Inferior parietal cortex (tissue), 1 donor: Measurements from ENCODE around the gene UBE2G2.

Source experiments
- DNase-seq: peaks from one replicate; pipeline ENCODE4 v3.0.0-alpha.2; 2016; ENCODE audit errors: extremely low spot score

The UBE2G2 gene

GRCh38 chr21:44764319-44765230 is 37.0 kb downstream of the UBE2G2 start:
- no peak for DNase-seq

DNA sequence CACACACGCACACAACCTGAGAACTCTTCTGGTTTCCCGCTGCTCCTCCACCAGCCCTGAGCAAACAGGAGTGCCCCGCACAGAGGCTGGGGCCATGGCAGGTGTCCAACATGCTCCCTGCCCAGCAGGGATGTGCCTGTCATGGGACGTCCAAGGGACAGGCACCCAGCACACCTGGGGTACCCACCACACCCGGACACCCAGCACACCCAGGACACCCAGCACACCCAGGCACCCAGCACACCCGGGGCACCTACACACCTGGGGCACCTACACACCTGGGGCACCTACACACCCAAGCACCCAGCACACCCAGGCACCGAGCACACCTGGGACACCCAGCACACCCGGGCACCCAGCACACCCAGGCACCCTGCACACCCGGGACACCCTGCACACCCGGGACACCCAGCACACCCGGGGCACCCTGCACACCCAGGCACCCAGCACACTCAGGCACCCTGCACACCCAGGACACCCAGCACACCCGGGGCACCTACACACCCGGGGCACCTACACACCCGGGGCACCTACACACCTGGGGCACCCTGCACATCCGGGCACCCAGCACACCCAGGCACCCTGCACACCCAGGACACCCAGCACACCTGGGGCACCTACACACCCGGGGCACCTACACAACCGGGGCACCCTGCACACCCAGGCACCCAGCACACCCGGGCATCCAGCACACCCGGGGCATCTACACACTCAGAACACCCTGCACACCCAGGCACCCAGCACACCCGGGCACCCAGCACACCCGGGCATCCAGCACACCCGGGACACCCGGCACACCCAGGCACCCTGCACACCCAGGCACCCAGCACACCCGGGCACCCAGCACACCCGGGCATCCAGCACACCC is 37.9 kb downstream of the UBE2G2 start:
- no peak for DNase-seq

DNA sequence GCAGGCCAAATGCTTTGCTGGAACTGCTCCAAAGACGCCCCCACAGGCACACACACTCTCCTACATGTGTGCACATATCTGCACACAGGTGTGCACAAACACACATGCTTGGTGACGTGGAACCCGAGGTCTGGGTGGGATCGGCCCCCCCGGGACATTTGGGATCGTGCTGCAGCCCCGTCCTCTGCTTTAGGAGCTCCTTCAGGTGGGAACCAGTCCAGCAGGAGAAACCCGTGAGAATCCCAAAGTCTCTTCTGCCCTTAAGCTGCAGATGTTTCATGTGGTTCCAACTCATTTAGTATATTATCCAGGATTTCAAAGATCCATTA is 38.6 kb downstream of the UBE2G2 start:
- no peak for DNase-seq

- DNase-seq, result no peak
These were observed 39.2 kb downstream of the UBE2G2 start for GRCh38 chr21:44762221-44763049.

DNA sequence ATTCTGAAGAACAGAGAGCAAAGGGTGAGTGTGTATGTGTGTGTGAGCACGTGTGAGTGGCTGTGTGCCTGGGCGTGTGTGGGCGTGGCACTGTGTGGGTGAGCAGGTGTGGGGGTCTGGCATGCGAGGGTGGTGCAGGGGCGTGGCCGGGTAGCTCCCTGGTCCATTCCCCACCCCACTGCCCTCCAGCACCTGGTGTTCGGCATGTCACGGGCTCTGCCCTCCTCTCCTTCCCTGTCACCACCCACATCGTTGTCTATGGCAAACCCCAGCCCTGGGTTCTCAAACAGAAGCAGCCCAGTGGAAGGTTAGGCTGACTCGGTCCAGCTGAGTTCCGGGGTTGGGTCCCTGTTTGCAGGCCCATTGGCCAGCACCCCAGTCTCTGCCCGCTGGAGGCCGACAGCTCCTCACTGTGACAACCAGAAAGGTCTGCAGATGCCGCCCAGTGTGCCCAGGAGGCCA is 39.8 kb downstream of the UBE2G2 start:
- no peak for DNase-seq

- no peak for DNase-seq
These were observed 40.5 kb downstream of the UBE2G2 start for GRCh38 chr21:44761011-44761729.

DNA sequence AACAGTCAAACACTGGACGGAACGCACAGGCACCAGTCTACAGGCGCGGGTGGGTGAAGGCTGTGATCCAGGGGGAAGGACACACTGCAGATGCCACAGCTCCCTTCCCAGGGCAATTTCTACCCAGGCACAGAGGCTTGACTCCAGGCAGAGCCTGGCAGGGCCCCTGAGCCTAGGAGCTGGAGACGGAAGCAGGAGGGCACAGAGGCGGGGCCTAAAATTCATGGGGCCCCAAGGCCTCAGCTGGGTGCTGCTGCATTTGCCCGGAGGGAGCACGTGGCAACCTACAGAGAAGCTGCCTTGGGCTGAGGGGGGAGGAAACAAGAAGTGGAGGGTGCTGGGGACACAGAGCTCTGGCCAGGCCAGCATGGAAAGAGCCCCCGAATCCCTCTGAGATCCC is 41.2 kb downstream of the UBE2G2 start:
- DNase-seq, result no peak

DNA sequence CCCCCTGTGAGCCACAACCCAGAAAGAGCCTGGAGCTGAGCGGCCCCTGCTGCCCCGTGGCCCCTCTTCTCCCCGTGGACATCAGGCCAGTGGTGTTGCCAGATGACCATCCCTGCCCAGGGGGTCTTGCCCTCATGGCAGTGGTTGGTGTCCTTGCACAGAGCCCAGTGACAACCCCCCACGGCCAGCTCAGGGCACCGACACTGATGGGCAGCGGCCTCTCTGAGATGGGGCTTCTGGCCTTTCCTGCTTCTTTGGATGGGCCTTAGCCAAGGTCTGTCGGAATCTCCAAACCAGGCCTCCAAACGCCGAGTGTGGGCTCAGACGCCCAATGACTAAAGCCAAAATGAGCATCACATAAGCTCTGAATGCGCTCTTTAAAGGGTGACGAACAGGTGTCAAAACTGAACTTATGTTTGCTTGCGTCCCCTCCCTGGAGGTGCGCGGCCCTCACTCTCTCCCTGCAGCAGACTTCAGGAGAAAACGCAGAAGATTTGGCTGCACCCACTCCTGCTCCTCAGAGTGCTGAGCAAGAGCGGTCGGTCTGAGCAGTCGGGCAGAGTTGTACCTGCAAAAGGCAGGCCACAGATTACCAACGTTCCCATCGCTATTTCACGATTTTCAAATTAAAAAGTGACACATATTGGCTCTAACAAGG is 41.9 kb downstream of the UBE2G2 start:
- DNase-seq, result no peak

DNA sequence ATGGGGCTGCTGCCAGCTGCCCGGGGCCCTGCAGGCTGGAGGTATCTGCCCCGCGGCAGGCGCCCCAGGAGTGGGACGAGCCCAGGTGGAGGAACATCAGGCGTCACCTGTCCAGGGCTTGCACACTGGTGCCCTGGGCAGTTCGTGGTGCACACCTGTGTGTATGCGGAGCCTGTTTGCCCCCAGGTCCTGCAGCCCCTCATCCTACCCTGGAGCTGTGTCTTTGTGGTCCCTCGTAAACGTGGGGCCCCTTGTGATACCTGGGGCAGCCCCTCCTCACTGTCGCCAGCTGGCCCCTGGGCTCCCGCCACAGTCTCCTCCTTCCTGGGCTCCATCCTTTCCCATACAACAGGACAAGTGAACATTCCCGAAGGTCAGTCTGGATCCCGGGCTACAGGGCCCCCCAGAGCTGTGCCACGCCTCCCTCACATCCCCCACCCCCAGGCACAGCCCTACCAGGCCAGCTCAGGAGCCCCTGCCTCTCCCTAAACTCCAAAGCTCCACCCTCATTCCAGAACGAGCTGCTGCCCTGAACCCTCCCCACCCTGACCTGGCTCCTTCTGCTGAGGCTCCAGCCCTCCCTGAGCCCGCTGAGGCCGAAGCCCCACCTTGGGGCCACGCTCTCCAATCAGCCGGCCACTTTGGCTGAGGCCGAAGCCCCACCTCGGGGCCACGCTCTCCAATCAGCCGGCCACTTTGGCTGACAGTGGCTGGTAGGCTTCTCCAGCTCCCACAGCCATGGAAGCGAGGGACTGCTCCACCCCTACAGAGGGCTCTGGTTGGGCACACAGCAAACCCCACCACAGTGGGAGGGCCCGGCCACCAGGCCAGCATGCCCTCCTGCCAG is 42.6 kb downstream of the UBE2G2 start:
- DNase-seq, result no peak

GRCh38 chr21:44758141-44758561 is 43.5 kb downstream of the UBE2G2 start:
- DNase-seq, result no peak

- no peak for DNase-seq
These were observed 43.9 kb downstream of the UBE2G2 start for GRCh38 chr21:44757731-44758130.

- no peak for DNase-seq
These were observed 45.0 kb downstream of the UBE2G2 start for GRCh38 chr21:44756423-44757185.

GRCh38 chr21:44755227-44755626 is 46.4 kb downstream of the UBE2G2 start:
- DNase-seq, result no peak

DNA sequence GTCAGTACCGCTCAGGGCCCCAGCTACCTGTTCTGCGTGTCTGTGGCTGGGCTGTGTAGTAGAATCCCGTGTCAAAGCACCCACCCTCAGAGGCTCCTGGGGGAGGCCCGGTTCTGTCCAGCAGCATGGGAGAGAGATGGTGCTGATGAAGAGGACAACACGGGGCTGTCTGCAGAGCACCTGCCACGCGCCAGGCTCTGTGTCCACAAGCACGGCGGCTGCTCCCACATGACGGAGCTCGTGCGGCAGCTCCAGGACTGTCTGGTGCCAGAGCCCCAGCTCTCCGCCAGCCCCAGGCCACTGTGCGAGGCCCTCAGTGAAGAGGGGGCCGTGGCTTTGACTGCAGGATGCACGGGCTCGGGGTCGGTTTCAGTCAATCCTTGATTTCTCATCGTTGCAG is 48.3 kb downstream of the UBE2G2 start:
- DNase-seq, result no peak

DNA sequence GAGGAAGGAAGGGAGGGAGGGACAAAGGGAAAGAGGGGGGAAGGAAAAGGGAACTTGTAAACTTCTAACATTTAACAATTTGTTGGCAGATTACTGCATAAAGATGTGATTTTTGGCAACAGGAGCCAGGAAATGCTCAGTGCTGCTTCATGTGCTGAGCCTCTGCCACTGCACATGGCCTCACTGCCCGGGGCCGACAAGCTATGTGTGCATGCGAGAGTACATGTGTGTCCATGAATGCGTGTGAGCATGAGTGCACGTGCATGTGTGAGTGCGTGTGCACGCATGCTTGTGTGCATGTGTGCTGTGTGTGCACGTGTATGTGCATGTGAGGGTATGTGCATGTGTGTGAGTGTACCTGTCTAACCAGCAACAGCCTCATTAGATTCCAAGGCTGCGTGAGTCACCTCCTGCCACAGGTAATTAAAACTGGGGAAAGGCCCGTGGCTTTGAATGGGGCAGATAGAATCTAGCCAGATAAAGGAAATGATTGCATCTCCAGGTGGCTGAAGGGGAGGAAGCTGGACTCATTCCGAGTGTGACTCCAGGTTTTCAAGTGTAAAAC is 48.9 kb downstream of the UBE2G2 start:
- DNase-seq, result no peak

DNA sequence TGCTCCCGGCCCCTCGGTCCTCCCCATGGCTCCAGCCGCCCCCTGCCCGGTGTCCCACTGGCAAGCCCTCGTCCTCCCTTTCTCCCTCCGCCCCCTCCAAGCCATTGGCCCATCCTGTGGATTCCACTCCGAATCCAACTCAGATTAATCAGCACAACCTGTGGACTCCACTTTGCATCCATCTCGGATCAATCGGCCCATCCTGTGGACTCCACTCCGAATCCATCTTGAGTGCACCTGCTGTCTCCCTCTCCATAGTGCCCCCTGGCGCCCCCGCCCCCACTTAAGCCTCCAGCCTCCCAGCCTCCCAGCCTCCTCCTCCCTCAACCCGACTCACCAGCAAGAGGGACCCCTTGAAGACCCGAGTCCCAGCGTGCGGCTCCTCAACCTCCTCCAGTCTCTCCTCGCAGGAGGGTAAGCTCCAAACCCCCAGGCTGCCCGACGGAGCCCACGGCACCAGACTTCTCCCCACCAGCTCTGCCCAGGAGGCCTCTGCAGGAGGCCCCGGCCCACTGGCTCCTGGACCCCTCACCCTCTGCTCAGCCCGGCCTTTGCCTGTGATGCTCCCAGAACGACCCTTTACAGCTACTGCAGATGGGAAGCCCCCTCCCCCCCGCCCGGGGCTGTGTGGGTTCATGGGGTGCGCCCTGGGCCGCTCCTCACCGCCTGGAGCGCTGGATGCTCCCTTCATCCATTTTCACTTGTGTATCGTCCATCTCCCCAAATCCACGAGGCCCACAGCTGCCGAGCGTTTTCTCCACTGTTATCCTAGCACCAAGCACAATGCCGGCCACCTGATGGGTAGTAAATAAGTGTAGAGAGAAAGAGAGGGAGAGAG is 49.6 kb downstream of the UBE2G2 start:
- DNase-seq, result no peak

DNA sequence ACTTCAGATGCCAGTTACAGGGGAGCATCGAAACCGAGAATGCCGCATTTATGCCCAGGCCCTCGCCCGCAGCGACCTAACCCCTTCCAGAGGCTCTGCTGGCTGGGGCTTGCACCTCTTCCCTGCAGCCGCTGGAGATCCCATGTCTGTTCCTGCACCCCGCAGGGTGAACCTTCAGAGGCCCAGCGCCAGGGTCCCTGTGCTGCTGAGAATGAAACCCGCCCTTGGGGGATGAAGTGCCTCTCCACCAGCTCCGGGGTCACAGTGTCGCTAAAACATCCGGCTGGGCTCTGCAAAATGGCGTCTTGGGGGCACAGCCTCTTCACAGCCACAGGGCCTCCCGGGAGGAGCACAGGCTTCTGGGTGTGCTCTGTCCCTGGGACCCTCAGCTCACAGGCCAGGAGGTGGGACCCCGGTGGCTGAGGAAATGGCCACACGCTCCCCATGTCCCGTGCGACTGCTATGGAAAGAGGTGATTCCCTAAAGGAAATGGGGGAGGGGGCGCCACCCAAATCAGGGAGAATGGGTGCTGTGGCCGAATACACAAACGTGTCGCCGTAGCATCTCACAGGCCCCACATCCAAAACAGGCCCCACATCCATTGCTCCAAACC is 50.3 kb downstream of the UBE2G2 start:
- DNase-seq, result no peak
